OCI-M2 (cell line): ENCODE results near the gene ROR1.

ENCODE experiments used
- DNase-seq: peaks from one replicate; lab custom pipeline; 2025; ENCODE audit not compliant: unreplicated experiment; lab: John Stamatoyannopoulos, UW

Gene ROR1

DNA sequence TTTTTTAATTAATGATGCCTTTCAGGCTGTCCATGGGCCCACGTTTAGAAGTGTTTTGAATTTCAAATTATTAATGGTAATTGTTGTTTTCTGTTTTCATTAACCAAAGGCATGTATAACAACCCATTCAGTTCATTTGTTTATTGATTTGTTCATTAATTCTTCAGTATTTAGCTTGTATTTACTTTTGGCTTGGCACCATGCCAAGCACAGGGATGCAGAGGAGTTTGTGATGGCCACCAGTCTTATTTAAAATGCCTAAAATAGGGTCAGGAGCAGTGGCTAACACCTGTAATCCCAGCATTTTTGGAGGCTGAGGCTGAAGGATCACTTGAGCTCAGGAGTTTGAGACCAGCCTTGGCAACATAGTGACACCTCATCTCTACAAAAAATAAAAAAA lies 75.3 kb downstream of the ROR1 start:
- no peak for DNase-seq

DNA sequence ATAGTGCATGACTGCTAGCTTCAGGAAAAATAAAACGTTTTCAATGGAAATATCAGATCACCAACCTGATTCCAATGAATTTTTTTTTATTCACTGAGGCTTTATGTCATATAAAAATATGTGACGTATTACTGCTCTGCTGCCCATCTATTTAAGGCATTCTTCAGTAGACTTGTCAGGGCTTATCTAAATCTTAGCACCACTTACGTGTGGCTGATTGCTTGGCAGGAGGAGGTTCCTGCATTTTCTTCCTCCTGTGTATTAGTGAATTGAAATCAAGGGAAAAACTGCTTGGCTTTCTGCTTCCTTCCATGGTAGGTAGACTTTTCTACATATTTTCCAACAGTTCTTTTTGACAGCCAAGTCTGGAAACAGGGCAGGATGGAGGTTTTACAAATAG lies 80.3 kb downstream of the ROR1 start:
- DNase-seq = no peak

DNA sequence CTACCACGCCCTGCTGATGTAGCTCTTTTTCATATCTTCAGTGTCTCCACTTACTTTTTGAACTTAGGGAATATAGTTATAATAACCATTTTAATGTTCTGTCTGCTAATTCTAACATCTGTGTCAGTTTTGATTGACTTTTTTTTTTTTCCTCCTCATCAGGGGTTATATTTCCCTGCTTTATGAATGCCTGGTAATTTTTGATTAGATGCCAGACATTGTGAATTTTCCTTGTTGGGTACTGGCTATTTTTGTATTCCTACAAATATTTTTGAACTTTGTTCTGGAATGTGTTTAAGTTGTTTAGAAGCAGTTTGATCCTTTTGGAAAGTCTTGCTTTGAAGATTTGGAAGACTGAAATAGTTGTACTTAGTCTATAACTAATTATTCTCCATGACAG lies 82.1 kb downstream of the ROR1 start:
- DNase-seq = no peak

DNA sequence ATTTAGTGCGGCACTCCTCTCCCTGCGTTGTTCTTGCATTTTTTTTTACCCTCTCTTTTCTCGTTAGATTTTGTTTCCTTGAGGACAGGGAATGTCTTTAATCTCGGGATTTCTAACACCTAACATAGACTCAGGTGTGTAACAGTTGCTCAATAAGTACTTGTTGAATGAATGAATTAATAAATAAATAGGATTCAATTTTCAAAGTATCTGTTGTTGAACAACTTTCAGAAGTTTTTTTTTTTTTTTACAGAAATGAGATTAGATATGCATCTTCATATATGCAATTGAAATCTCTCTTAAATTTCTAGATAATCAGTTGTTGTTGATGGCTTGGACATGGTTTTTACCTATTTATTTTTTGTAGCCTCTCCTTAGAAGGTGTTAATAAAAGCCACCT lies 83.1 kb downstream of the ROR1 start:
- DNase-seq = no peak

DNA sequence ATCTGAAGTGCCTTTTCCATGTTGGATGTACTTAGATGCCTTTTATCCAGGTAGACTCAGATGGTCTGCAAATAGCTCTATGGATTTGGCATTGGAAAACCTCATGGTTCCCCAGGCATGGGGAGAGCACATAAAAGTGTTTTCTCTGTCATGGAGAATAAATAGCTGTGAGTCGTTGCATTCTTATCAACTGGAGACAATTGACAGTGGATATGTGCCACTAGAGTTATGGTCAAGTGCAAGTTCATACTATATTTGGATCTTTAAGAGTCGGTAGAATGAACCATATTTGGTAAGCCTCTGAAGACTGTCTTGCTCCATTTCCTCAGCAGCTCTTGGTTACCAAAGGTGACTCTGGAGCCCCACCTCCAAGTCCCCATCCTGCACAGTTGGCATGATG lies 83.7 kb downstream of the ROR1 start:
- no peak for DNase-seq

DNA sequence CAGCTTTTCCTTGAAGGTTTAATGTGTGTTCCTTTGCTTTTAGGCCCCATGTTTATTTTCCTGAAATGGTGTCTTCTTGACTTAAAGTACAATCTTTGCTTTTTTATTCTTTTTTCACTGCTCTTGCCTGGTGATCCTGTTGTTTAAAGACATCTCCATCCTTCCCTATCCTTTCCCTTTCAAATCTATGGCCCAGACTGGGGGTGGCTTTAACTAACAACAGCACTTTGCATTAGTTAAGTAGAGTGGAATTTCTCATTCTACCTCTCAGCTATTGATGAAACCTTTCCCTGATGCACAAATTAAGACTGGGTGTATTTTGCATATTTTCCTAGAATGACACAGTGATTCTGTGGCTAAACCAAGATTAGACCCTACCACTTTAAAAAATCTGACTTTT lies 84.3 kb downstream of the ROR1 start:
- DNase-seq = no peak

DNA sequence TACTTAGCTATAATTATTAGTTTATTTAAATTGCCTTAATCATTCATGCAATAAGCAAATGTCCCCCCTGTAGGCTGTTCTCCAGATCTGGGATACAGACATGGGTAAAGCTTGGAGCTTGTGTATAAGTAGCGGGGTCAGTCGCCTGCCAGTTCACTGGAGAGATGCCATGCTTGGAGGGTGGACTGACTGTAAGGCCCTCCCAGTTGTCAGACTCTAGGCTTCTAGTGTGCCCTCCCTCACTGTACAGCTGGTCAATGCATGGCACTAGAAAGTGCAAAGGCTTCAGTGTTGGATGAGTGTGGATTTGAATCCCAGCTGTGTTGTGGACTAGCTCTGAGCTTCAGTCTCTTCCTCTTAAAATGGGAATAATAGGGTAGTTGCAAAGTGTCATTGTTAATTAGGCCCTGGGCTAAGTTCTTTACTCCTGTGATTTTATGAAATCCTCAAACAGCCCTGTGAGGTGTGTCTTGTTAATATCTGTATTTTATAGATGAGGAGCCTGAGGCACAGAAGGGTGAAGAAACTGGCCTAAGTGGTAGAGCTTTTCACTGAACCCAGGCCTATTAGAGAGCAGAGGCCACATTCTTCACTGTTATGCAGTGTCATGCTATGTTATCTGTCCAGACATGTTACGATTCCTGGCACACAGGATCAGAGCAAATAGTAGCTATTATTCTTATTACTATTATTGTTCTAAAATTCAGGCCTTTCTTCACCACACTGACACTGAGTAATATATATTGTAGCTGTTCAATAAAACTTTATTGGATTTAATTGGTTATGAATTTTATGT lies 85.9 kb downstream of the ROR1 start:
- no peak for DNase-seq

DNA sequence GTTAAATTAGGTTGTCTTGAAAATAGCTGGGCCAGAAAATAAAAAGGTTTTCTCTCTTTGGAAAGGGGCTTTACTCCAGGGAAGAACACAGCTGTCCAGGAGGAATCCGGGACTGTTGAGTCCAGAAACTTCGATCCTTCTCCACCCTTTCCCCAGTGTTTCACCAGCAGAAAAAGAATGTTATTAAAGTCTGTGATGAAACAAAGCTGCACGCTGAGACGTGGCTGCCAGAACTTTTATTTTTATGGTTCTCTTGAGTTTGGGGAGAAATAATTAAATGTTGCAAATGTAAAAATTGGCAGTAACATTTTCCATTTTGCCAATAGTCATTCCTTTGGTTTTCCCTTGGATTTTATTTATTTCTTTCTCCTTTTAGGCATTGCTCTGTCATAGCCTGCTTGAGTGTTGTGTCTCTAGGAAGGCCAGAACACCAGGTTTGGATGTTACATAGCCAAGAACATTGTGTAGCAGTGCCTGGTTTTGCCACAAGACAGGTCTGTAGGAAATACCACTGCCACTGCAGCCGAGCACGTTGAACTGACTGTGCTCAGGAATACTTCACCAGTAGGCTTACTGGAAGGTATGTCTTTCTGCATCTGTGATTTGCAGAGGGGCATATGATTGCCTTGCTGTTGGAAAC lies 87.4 kb downstream of the ROR1 start:
- no peak for DNase-seq

DNA sequence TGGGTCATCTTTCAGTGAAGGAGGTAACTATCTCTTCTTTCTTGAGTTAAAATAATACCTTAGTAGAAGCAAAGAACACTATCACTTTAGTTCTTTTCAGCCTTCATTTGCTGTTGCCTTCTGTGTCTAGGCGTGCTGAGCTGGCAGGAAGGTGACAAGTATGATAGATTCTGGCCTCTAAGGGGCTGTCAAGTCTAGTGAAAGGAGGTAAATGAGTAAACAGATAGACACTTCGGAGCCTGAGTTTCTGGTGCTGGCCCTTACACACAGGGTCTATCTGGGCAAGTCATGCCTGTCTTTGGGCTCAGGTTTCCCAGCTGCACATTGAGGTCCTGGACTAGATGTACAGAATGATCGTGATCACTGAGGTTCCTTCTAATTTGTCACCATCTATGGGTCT lies 89.3 kb downstream of the ROR1 start:
- no peak for DNase-seq

DNA sequence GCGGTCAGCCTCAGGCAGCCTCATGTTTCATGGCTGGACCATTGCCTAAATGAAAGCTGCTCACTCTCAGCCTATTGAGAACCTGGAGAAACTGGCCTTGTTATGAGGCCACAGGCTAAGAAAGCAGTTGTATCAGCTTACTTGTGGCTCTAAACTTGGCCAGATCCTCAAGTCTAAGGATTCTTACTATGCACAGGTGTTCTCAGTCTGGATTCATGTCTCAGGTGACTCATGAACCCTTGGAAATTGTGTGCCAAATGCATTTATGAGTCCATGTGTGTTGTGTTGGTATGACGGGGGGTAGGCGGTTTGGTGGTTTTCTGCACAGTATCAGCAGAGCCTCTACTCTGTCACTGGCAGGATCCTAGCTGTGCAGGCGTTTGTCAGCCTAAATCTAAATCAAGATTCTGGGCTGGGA lies 90.4 kb downstream of the ROR1 start:
- DNase-seq = no peak

DNA sequence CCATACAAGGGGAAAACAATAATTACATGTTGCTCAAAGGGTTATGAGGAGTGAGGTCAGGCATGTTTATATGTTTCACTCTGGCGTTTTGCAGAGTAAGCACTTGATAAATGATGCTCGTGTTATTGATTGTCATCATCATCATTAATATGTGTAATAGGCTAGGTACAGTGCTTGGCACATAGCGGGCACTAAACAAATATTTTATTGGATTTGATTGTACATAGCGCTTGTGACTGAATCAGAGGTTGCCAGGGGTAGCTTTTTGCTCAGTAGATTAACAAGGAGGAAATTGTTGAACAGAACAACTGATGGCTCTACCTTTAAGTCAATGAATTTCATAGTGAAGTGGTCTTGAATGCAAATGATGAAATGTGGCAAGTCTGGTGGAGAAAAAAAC lies 91.7 kb downstream of the ROR1 start:
- no peak for DNase-seq

DNA sequence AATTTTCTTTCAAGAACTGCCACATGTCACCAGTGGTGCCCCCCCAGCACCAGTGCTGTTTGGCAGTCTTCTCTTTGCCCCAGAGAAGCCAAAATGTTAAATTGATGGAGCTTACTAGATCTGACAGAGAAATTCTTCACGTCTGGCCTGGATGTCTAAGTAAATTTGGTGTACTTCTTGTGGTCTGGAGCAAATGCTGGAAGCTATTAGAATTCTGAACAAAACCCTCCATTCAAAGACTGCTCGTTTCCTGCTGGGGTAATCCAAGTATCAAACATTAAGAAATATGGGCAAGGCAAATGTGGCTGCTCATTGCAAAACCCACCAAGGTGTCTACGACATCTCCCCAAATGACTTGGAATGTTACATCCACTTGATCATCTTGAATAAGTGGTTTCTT lies 92.3 kb downstream of the ROR1 start:
- DNase-seq = no peak

DNA sequence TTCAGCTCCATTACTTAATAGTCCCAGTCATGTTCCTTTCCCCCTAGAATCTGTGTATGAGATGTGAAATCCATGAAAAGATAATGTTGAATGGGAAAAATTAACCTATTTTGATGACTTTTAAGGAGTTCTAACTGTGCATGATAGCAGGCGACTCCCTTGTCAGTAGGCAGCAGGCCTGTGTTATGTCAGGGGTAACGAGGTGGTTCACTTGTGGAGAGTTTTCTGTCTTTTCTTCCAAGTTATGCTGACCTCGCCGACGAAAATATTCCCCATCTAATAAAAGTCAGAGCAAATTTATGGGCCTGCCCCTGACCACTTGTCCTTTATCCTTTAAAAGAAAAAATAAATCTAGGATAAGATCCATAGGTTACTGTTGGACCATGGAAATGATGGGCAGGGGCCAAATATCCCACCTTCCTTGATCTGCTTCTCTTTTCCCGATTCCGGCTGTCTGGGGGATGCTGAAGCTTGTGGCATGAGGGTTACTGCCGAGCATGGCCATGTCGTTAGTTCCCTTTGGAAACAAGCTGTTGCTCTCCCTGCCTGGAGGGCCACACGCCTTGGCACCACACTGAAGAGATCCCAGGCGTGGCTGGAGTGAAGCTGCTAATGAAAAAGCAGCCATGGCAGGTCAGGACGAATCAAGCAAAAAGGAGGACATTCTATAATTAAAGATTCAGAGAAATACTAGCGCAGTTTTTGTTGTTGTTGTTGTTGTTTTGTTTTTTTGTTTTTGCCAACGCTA lies 93.8 kb downstream of the ROR1 start:
- no peak for DNase-seq

DNA sequence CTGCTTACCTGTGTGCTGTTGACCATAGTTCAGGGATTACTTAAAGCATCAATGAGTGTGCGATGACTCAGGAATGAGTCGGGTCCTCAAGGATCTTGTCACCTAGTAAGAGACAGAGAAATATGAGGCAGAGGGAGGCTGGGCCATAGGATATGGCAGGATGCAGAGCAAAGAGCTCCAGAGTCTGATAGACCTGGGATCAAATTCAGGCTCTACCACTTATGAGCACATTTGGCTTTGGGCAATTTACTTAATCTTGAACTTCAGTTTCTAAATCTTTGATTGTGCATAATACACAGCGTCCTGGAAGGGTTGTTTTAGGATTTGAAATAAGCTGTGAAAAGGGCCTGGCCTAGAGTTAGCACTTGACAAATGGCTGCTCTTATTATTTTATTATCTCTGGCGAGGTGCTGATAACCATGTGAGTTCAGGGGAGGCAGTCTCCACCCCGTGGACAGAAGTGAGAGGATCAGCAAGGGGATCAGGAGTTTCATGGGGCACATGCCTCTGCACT lies 94.5 kb downstream of the ROR1 start:
- no peak for DNase-seq

DNA sequence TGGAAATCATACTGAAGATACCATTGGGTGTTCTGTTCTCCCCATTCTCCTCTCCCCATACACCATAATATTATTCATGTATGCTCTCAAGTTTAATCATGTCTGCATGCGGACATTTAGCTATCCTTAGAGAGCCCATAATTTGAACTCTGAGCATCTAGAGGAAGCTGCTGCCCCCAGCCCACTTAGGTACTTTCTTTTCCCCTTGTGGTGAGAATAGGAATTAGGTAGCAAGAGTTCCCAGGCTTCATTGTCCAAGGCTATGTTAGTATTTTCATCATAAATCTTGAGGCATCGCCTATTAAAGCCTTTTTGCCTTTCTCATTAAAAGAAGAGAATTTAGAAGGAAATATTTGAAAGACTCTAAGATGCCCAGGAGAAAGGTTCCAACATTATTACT lies 96.3 kb downstream of the ROR1 start:
- DNase-seq = no peak

DNA sequence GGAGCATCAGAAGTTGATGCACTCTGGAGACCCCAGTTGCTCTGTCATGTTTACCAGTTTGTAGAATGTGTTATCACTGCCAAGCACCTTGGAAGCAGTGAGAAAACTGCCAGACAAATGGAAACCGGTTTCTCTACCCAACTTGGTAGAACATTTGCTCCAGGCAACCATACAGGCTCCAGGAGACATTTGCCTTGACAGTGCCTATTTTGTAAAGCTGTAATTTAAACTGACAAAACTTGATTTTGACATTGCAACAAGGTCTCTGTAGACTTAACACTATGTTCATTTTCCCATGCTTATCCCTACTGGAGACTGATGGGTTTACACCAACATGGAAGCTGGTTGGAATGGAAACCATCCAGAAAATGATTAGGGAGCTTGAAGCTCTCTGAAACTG lies 97.6 kb downstream of the ROR1 start:
- no peak for DNase-seq

DNA sequence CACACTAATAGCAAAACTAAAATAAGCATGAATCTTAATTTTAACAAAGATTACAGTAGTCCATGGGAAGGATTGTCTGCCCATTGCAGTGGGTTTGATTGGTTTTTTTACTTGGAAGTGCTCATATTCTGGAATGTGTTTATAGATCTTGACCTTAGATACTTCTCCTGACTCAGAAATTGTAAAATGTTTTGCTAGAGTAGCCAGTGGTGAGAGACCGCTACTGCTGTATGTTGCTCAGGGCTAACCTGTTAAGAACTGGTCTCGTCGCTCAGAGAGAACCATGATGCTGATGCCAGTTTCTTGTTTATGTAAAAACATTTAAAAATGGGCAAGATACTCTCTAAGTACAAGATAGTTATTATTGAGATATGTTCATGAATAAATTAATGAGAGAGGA lies 99.9 kb downstream of the ROR1 start:
- DNase-seq = no peak

DNA sequence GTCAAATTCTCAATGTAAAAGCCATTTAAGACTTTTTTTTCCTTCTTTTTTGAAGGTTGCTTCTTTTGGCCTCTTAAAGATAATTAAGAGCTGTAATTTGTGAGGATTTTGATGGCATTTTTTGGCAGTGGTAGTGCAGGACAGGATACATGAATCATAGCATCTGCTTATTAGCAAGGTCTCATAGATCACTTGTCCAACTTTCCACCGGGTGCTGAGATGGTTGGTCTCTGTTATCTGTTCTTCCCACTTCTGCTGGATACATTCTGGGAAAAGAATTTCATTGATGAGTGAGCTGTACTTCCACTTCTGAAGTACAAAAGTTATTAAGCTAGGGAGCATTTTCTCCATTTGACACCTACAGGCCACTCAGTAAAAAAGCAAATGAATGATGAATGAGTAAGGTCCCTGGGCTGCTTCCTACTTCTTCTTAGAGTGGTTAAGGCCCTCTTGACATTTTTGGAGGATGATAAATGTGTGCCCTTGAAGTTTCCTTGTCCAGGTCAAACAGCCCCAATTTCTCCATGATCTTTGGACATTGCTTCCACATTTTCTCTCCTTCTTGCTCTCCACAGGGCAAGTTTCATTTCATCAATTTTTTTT lies 100.6 kb downstream of the ROR1 start:
- DNase-seq = no peak

DNA sequence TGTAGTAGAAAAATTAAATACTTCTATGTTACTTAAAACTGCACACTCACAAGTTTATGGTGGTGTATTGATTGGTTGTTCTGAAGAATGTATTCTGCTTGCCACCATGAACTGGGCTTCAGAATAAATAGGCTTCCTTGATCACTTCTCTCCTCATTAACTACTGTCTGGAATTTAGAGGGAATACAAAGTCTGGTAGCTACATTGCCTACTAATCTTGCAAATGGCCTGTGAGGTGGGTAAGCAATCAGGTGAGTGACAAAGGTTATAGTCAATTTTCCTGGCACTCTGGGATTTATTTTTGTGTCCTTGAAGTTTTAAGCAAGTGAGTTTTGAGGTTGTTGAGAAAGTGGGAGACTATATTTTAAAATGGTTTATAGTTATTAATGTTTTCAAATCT lies 101.8 kb downstream of the ROR1 start:
- no peak for DNase-seq

DNA sequence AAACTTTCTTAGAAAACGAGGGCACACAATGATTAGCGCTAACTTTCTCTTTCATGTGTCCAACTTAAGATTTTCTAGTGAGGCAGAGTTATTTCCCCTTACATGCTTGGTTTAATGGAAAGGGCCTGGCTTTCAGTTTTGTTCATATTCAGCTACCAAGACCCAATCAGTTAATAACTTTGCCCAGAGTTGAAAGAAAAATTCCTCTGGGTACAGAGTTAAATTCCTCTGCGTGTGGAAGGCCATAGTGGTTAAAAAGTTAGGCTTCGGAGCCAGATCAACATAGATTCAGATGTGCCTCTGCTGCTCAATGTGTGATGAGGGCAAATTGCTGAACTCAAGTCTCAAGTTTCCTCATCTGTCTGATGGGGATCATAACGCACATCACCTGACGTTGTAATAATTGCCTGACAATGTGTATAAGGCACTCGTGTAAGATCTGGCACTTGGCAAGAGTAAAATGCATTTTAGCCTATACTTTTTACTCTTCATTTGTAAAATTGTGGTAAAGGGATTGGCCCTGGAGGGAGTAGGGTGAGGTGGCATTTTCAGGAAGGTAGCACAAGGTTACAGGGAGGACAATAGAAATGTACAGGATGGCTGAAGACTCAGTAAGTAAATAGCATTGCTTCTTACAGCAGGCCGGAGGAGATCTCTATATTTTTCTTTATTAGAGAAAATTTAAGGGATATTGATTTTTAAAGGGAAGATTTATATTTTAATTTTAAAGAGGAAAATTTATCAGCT lies 103.4 kb downstream of the ROR1 start:
- DNase-seq = no peak

DNA sequence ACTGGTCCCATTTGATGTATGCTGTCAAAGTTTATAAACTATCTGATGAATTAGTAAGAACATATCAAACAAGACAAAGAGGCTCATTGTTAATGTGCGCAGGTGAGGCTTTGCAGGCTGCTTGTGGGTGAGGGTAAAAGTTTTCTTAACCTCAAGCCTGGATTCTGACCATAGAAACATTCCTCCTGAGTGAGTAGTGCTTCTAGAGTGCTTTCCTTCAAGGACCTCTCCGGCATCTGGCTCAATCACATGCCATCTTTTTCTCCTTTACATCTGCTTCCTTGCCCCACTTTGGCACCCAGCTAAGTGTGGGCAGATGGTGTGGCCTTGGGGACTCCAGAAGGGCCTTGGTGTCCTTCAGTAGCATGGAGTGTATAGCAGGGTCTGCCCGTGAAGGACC lies 104.0 kb downstream of the ROR1 start:
- DNase-seq = no peak
